GM12875 (cell line): ENCODE measurements around the gene FIBP.
"Not testable (repeated sequence)": the region's sequence is repeated elsewhere in the genome, so short reads cannot be mapped to it uniquely, and the experiment has no call there.

ENCODE experiments used
- H3K4me3 ChIP-seq: one replicate; pipeline ENCODE4 v1.5.1; 2011; ENCODE audit warnings: low read depth, low read length, control low read depth
- CTCF ChIP-seq: IDR thresholded peaks from 2 replicates; pipeline ENCODE4 v1.5.1; 2011; ENCODE audit warnings: low read depth, mild to moderate bottlenecking, control low read depth, inconsistent platforms, low read length, moderate library complexity, borderline replicate concordance; ENCODE audit not compliant: insufficient read depth

The FIBP gene

DNA sequence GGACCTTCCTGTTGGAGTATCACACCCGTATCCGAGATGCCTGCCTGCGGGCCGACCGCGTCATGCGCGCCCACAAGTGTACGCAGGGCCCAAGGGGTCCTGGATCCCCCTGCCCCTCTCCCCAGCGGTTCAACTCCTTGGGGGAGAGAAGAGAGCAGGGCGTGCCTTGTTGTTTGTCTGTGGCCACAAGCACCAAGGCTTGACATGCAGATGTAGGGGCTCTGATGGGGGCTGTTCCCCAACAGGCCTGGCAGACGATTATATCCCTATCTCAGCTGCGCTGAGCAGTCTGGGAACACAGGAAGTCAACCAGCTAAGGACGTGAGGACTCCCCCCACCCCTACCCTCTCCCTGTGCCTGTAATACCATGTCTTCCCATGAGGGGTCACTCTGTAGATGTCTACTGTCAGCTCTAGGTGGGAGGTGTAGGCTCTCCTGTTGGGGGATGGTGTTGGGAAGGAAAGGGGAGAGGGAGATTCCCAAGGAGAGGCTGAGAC lies 37.1 kb downstream of the FIBP start:
- TF ChIP-seq CTCF: peak; percentile 73
- H3K4me3 ChIP-seq: no peak overlapping the region

GRCh38 chr11:65850217-65851082 lies 37.8 kb downstream of the FIBP start:
- no peak for TF ChIP-seq CTCF
- H3K4me3 ChIP-seq: no peak overlapping the region

GRCh38 chr11:65849771-65850216 lies 38.5 kb downstream of the FIBP start:
- no peak for TF ChIP-seq CTCF
- no peak overlapping the region for H3K4me3 ChIP-seq

- H3K4me3 ChIP-seq: no peak overlapping the region
- no peak for TF ChIP-seq CTCF
Measured at GRCh38 chr11:65849366-65849765, 38.9 kb downstream of the FIBP start.

GRCh38 chr11:65848693-65849092 lies 39.6 kb downstream of the FIBP start:
- not testable (repeated sequence) for H3K4me3 ChIP-seq

DNA sequence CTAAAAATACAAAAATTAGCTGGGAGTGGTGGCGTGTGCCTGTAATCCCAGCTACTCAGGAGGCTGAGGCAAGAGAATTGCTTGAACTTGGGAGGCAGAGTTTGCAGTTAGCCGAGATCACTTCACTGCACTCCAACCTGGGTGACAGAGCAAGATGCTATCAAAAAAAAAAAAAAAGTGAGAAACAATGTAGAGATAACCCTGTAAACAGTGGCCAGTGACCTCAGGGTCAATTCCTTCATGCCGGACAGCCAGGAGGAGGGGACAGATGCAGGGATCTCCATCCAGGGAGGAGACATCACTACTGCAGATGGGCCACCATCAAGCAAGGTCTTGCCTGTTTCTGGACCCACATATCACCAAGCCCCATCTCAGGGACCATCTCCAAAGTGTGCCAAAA lies 40.5 kb downstream of the FIBP start:
- H3K4me3 ChIP-seq: no peak overlapping the region
- no peak for TF ChIP-seq CTCF

DNA sequence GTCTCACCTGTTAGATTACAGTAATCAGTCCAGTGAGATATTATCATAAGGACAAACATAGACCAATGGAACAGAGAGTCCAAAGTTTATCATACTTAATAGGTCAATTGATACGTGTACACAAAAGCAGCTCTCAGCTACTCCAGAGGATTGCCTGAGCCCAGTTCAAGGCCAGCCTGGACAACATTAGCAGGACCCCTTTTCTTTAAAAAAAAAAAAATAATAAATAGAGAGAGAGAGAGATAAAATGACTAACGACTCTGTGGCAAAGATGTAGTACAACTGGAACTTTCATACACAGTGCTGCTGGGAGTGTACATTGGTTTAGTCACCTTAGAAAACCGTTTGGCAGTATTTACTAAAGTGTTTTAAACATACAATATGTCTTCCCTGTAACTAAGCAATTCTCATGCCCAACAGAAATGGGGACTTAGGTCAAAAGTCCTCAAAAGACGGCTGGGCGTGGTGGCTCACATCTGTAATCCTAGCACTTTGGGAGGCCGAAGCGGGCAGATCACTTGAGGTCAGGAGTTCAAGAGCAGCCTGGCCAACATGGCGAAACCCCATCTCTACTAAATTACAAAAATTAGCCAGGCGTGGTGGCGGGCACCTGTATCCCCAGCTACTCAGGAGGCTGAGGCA lies 43.9 kb downstream of the FIBP start:
- no peak for TF ChIP-seq CTCF
- H3K4me3 ChIP-seq: no peak overlapping the region
